ENCODE measurements around the gene FAM131B. TPM values are rescaled to one million over a fixed set of nuclear protein-coding genes. Genes with fewer than 3 reads are reported as not detected.
"Not testable (repeated sequence)": the region's sequence is repeated elsewhere in the genome, so short reads cannot be mapped to it uniquely, and the experiment has no call there.

The FAM131B gene
- total RNA-seq, 1 donor, result 1.4 TPM

DNA sequence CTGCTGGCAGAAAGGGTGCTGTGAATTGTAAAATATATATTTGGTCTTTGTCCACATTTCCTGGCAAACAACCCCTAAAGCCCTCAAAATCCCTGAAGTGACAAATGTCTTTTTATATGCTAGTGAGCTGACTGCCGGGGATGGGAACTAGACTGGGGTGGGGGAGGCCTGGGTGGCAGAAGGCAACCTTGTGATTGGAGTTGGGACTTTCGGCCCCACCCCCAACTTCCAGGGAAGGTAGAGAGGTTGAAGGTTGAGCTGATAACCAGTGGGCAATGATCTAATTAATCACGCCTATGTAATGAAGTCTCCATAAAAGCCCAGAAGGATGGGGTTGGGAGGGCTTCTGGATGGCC, 43.5 kb upstream of the FAM131B start:
- Histone ChIP-seq H3K27ac (ENCODE audit: low read depth, low read length) (no peak overlapping the region), H3K27me3 (ENCODE audit: insufficient read depth, low read length) (no peaks in the 10 kb centered on the region), H4K20me1 (ENCODE audit: insufficient read depth, low read length) (no peaks in the 10 kb centered on the region), H3K9me3 (ENCODE audit: low read depth, low read length) (no peaks in the 10 kb centered on the region), H2AFZ (ENCODE audit: low read length) (no peak overlapping the region), H3K4me3 (ENCODE audit: insufficient read depth, low read length) (no peak overlapping the region), H3K4me2 (ENCODE audit: insufficient read depth, low read length) (no peak overlapping the region), H3K4me1 (ENCODE audit: insufficient read depth, low read length) (peaks cover 13% of the 10 kb centered on the region), H3K79me2 (ENCODE audit: insufficient read depth, low read length) (no peaks in the 10 kb centered on the region), H3K36me3 (ENCODE audit: insufficient read depth, low read length) (no peaks in the 10 kb centered on the region)
- TF ChIP-seq CTCF (IDR thresholded peaks at IDR 0.05; ENCODE audit: extremely low read depth, low read depth, low read length), result no peak
- DNase-seq (ENCODE audit: insufficient read length, low spot score, missing footprints), result no peak

- H3K4me2 ChIP-seq (ENCODE audit: insufficient read depth, low read length), result no peak overlapping the region
- no peak overlapping the region for H3K27ac ChIP-seq (ENCODE audit: low read depth, low read length)
- peaks cover 9% of the 10 kb centered on the region for H3K4me1 ChIP-seq (ENCODE audit: insufficient read depth, low read length)
- no peaks in the 10 kb centered on the region for H4K20me1 ChIP-seq (ENCODE audit: insufficient read depth, low read length)
- H3K4me3 ChIP-seq (ENCODE audit: insufficient read depth, low read length), result no peak overlapping the region
- no peaks in the 10 kb centered on the region for H3K9me3 ChIP-seq (ENCODE audit: low read depth, low read length)
- peaks cover 3% of the 10 kb centered on the region for H3K27me3 ChIP-seq (ENCODE audit: insufficient read depth, low read length)
- no peaks in the 10 kb centered on the region for H3K36me3 ChIP-seq (ENCODE audit: insufficient read depth, low read length)
- no peak for TF ChIP-seq CTCF (IDR thresholded peaks at IDR 0.05; ENCODE audit: extremely low read depth, low read depth, low read length)
- H2AFZ ChIP-seq (ENCODE audit: low read length), result no peak overlapping the region
- no peak for DNase-seq (ENCODE audit: insufficient read length, low spot score, missing footprints)
- H3K79me2 ChIP-seq (ENCODE audit: insufficient read depth, low read length), result no peaks in the 10 kb centered on the region
These were observed 42.9 kb upstream of the FAM131B start for GRCh38 chr7:143405173-143406001.

DNA sequence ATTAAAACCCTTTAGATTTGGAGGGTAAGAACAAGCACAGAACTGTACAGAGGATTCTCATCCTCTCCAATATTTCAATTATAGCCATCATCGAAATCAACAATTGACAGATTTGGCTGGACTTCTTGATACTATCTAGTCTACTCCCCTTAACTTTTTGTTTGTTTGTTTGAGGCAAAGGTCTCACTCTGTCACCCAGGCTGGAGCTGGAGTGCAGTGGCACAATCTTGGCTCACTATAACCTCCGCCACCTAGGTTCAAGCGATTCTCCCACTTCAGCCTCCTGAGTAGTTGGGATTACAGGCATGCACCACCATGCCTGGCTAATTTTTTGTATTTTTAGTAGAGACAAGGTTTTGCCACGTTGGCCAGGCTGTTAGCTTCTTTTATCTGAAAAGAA, 39.7 kb upstream of the FAM131B start:
- not testable (repeated sequence) for H3K9me3 ChIP-seq (ENCODE audit: low read depth, low read length); H3K4me2 ChIP-seq (ENCODE audit: insufficient read depth, low read length); H3K79me2 ChIP-seq (ENCODE audit: insufficient read depth, low read length); H2AFZ ChIP-seq (ENCODE audit: low read length); H3K4me3 ChIP-seq (ENCODE audit: insufficient read depth, low read length); H3K27me3 ChIP-seq (ENCODE audit: insufficient read depth, low read length); H4K20me1 ChIP-seq (ENCODE audit: insufficient read depth, low read length); H3K36me3 ChIP-seq (ENCODE audit: insufficient read depth, low read length); DNase-seq (ENCODE audit: insufficient read length, low spot score, missing footprints); H3K4me1 ChIP-seq (ENCODE audit: insufficient read depth, low read length); H3K27ac ChIP-seq (ENCODE audit: low read depth, low read length)

- no peaks in the 10 kb centered on the region for H3K9me3 ChIP-seq (ENCODE audit: low read depth, low read length)
- no peaks in the 10 kb centered on the region for H3K4me1 ChIP-seq (ENCODE audit: insufficient read depth, low read length)
- no peak overlapping the region for H3K4me2 ChIP-seq (ENCODE audit: insufficient read depth, low read length)
- H2AFZ ChIP-seq (ENCODE audit: low read length), result no peak overlapping the region
- H3K27me3 ChIP-seq (ENCODE audit: insufficient read depth, low read length), result peaks cover 3% of the 10 kb centered on the region
- no peaks in the 10 kb centered on the region for H3K79me2 ChIP-seq (ENCODE audit: insufficient read depth, low read length)
- no peak overlapping the region for H3K27ac ChIP-seq (ENCODE audit: low read depth, low read length)
- H3K4me3 ChIP-seq (ENCODE audit: insufficient read depth, low read length), result no peak overlapping the region
- H4K20me1 ChIP-seq (ENCODE audit: insufficient read depth, low read length), result no peaks in the 10 kb centered on the region
- H3K36me3 ChIP-seq (ENCODE audit: insufficient read depth, low read length), result no peaks in the 10 kb centered on the region
- no peak for TF ChIP-seq CTCF (IDR thresholded peaks at IDR 0.05; ENCODE audit: extremely low read depth, low read depth, low read length)
- no peak for DNase-seq (ENCODE audit: insufficient read length, low spot score, missing footprints)
These were observed 38.8 kb upstream of the FAM131B start for GRCh38 chr7:143401265-143401664.

Measured in osteoblast (primary cell).